Sigmoid colon (tissue), 3 donors: ENCODE results near the gene TRIM41.

ENCODE experiments used
- POLR2A ChIP-seq, 2 donors: fragments of 450-650 bp; IDR thresholded peaks; one replicate each; pipeline ENCODE4 v1.6.1; 2016; ENCODE audit warnings: antibody characterized with exemption in 2 of 2, mild to moderate bottlenecking in 2 of 2, moderate library complexity in 2 of 2
- TF ChIP-seq, protein P1 (sequence below), 4 experiments: fragments of 450-650 bp in 3 of 4; fragments of 200-600 bp in 1 of 4; IDR thresholded peaks; one replicate each; pipeline ENCODE4 v1.5.1; 2016 to 2019; ENCODE audit warnings: antibody characterized with exemption in 4 of 4, mild to moderate bottlenecking in 3 of 4, moderate library complexity in 2 of 4

DNA sequence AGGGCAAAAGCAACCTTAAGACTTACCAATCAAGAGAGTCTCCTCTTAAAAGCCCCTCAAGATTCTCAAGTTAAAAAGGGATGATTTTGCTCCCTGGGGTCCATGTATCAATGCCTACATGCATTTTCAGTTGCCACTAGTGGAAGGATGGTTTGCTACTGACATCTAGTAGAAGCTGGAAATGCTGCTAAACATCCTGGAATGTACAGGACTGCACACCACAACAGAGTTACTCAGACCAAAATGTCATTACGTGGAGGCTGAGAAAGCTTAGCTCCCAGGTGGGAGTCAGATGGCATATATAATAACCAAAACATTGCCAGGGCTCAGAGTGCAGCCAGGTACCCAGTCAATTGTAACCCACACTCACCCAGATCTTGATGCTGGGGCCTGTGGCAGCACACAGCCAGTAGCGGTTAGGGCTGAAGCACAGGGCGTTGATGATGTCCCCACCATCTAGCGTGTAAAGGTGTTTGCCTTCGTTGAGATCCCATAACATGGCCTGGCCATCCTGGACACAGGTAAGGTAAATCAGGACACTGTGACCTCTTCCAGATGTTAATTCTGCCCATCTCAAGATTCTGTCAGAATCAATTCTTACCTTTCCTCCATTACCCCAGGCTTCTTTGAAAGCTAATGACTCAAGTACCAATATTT is 14.8 kb downstream of the TRIM41 start:
- TF ChIP-seq, protein P1, sequence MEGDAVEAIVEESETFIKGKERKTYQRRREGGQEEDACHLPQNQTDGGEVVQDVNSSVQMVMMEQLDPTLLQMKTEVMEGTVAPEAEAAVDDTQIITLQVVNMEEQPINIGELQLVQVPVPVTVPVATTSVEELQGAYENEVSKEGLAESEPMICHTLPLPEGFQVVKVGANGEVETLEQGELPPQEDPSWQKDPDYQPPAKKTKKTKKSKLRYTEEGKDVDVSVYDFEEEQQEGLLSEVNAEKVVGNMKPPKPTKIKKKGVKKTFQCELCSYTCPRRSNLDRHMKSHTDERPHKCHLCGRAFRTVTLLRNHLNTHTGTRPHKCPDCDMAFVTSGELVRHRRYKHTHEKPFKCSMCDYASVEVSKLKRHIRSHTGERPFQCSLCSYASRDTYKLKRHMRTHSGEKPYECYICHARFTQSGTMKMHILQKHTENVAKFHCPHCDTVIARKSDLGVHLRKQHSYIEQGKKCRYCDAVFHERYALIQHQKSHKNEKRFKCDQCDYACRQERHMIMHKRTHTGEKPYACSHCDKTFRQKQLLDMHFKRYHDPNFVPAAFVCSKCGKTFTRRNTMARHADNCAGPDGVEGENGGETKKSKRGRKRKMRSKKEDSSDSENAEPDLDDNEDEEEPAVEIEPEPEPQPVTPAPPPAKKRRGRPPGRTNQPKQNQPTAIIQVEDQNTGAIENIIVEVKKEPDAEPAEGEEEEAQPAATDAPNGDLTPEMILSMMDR (IDR thresholded peaks at IDR 0.05) = no peak
- TF ChIP-seq POLR2A (IDR thresholded peaks at IDR 0.05) = no peak
